ENCODE results near the gene NR2C2.

DNA sequence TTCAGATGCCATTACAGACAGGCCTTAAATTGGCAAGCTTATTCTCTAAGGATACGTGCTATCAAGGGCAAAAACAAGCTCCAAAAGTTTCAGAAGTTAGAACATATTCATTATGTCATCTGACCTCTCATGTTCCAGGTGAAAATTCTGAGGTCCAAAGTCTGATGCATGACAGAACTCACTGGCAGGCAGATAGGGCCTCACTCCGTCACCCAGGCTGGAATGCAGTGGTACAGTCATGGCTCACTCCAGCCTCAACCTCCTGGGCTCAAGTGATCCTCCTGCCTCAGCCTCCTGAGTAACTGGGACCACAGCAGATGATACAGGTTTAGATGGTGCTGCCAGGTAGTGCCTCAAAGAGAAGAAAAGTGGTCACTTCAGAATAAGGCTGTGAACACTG is 102.2 kb downstream of the NR2C2 start:
- TF ChIP-seq, protein P1, sequence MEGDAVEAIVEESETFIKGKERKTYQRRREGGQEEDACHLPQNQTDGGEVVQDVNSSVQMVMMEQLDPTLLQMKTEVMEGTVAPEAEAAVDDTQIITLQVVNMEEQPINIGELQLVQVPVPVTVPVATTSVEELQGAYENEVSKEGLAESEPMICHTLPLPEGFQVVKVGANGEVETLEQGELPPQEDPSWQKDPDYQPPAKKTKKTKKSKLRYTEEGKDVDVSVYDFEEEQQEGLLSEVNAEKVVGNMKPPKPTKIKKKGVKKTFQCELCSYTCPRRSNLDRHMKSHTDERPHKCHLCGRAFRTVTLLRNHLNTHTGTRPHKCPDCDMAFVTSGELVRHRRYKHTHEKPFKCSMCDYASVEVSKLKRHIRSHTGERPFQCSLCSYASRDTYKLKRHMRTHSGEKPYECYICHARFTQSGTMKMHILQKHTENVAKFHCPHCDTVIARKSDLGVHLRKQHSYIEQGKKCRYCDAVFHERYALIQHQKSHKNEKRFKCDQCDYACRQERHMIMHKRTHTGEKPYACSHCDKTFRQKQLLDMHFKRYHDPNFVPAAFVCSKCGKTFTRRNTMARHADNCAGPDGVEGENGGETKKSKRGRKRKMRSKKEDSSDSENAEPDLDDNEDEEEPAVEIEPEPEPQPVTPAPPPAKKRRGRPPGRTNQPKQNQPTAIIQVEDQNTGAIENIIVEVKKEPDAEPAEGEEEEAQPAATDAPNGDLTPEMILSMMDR (IDR thresholded peaks at IDR 0.05), result no peak
- no peak for TF ChIP-seq POLR2A (IDR thresholded peaks at IDR 0.05)
